HG02759 (cell line): Measurements from ENCODE around the gene SHQ1.

Experiments used
- ATAC-seq: cut with Tn5 transposase; IDR thresholded peaks from one replicate; pipeline ENCODE4 v1.9.1; 2021; ENCODE audit warnings: mild to moderate bottlenecking, moderate library complexity; ENCODE audit not compliant: unreplicated experiment

Gene SHQ1

GRCh38 chr3:72847751-72848702 lies at the start of gene SHQ1:
TSS of gene SHQ1 (minus strand) at chr3:72848445. CDS start at chr3:72848340, 105 bp downstream.
- peak; percentile 96 for ATAC-seq

GRCh38 chr3:72897758-72898007 lies 49.4 kb upstream of the SHQ1 start:
- ATAC-seq: no peak

- no peak for ATAC-seq
These were observed 48.9 kb upstream of the SHQ1 start for GRCh38 chr3:72896996-72897757.

GRCh38 chr3:72894976-72895552 lies 46.8 kb upstream of the SHQ1 start:
- ATAC-seq: no peak

GRCh38 chr3:72892870-72893269 lies 44.6 kb upstream of the SHQ1 start:
- no peak for ATAC-seq

- no peak for ATAC-seq
These were observed 44.0 kb upstream of the SHQ1 start for GRCh38 chr3:72892081-72892775.

GRCh38 chr3:72891053-72891855 lies 43.0 kb upstream of the SHQ1 start:
- ATAC-seq: no peak

GRCh38 chr3:72890166-72890925 lies 42.1 kb upstream of the SHQ1 start:
- ATAC-seq: no peak

GRCh38 chr3:72889310-72890165 lies 41.3 kb upstream of the SHQ1 start:
- no peak for ATAC-seq

- ATAC-seq: no peak
These were observed 40.5 kb upstream of the SHQ1 start for GRCh38 chr3:72888546-72889309.

- peak; percentile 87 for ATAC-seq
These were observed 39.7 kb upstream of the SHQ1 start, which contains the start of gene GXYLT2 for GRCh38 chr3:72887705-72888545. TSS of gene GXYLT2 (plus strand) at chr3:72888046. CDS start at chr3:72888234, 188 bp downstream.

- ATAC-seq: no peak
These were observed 39.1 kb upstream of the SHQ1 start for GRCh38 chr3:72887343-72887704.

GRCh38 chr3:72872183-72872582 lies 23.9 kb upstream of the SHQ1 start:
- no peak for ATAC-seq

- no peak for ATAC-seq
These were observed 14.3 kb upstream of the SHQ1 start for GRCh38 chr3:72862314-72863090.

- no peak for ATAC-seq
These were observed 12.6 kb upstream of the SHQ1 start for GRCh38 chr3:72860846-72861245.

- no peak for ATAC-seq
These were observed 11.8 kb upstream of the SHQ1 start for GRCh38 chr3:72860053-72860452.
